ENCODE results near the gene LRTM1.

- no peak for TF ChIP-seq POLR2AphosphoS5 (IDR thresholded peaks at IDR 0.05)
- TF ChIP-seq CTCF (IDR thresholded peaks at IDR 0.05): no peak
Measured at GRCh38 chr3:54928046-54928770, at the start of gene LRTM1.
